Measurements from ENCODE around the gene MED10. TPM values are rescaled to one million over a fixed set of nuclear protein-coding genes. Genes with fewer than 3 reads are reported as not detected.

MED10 gene
- total RNA-seq (2014; rRNA removed; shearing (Covaris generic)) = 9.0 and 16.0 TPM in 2 replicates
- 58.1 and 62.2 TPM in 2 replicates for polyA plus RNA-seq (2016; fragmentation: Nextera tagmentation; extraction: Ambion mirVana)
- long read RNA-seq, transcript MED10-201 (4 exons, 1,141 nt) = major isoform, 47 of 50 reads
- long read RNA-seq, partial matches to known transcripts = 1 of 50 reads
- long read RNA-seq, other reads (novel, unspliced or antisense) = 2 of 50 reads

GRCh38 chr5:6377905-6378765 is at the start of gene MED10:
TSS of gene MED10 (minus strand) at chr5:6378547. CDS start at chr5:6378483, 64 bp downstream.
- Histone ChIP-seq H3K4me1 (ENCODE audit: insufficient read depth) (0 out of 2 replicates have a peak, but pooled peaks cover 5% of the 10 kb centered on the region), H3K27me3 (ENCODE audit: insufficient read depth) (no peaks in the 10 kb centered on the region), H3K4me2 (peak within 1 kb of the TSS; percentile 99), H3K9me2 (ENCODE audit: insufficient read depth) (no peaks in the 10 kb centered on the region), H3K27ac (ENCODE audit: low read depth) (no peak within 1 kb of the TSS; the same call in 1 of the 2 replicates), H2AFZ (peak within 1 kb of the TSS; percentile 90), H4K20me1 (replicated peaks; ENCODE audit: insufficient read depth) (peaks cover 7% of the 10 kb centered on the region; the same call in 1 of the 2 replicates), H3K4me3 (peak within 1 kb of the TSS; percentile 96), H3K79me2 (replicated peaks; ENCODE audit: insufficient read depth) (peaks cover 22% of the 10 kb centered on the region), H3F3A (replicated peaks; ENCODE audit: low read depth) (no peaks in the 10 kb centered on the region), H3K36me3 (ENCODE audit: insufficient read depth) (peaks cover 30% of the 10 kb centered on the region; the same call in 1 of the 2 replicates)
- Mint-ChIP-seq H3K36me3 (ENCODE audit: low read depth) (peaks cover 32% of the 10 kb centered on the region), H3K4me3 (peak within 1 kb of the TSS; percentile 98), H3K27ac (peak within 1 kb of the TSS; percentile 97), H3K4me1 (peaks cover 12% of the 10 kb centered on the region; the same call in 2 of the 3 replicates), H3K9me3 (no peaks in the 10 kb centered on the region), H3K27me3 (ENCODE audit: insufficient read depth, low read depth, poor library complexity) (peaks cover 6% of the 10 kb centered on the region)
- DNase-seq (ENCODE audit: low spot score) = peak; percentile 96
- peak; percentile 86 for TF ChIP-seq POLR2AphosphoS5 (IDR thresholded peaks at IDR 0.05; ENCODE audit: low read depth)
- TF ChIP-seq ZNF331 (CRISPR knock-in tag; IDR thresholded peaks at IDR 0.05; ENCODE audit: low read depth) = no peak
- TF ChIP-seq JUNB (IDR thresholded peaks at IDR 0.05; ENCODE audit: unreplicated experiment) = no peak
- no peak for TF ChIP-seq ZNF114 (CRISPR knock-in tag; IDR thresholded peaks at IDR 0.05)
- peak; percentile 59; the same call in 1 of the 2 replicates for TF ChIP-seq ETS1 (IDR thresholded peaks at IDR 0.05)
- peak; percentile 47 for TF ChIP-seq CREB1 (CRISPR knock-in tag; IDR thresholded peaks at IDR 0.05; ENCODE audit: low read depth)
- TF ChIP-seq ZNF462 (CRISPR knock-in tag; IDR thresholded peaks at IDR 0.05) = no peak
- no peak for TF ChIP-seq REST (IDR thresholded peaks at IDR 0.05; ENCODE audit: unreplicated experiment)
- no peak for TF ChIP-seq EZH2 (IDR thresholded peaks at IDR 0.05; ENCODE audit: low read depth, unreplicated experiment)
- no peak for TF ChIP-seq STAT1 (IDR thresholded peaks at IDR 0.05; ENCODE audit: unreplicated experiment)
- peak; percentile 97 for ATAC-seq
